ENCODE results near the gene ARMC6. TPM values are rescaled to one million over a fixed set of nuclear protein-coding genes. Genes with fewer than 3 reads are reported as not detected.

Gene ARMC6
- polyA plus RNA-seq, 3 donors, result 32.4 to 36.8 (median 34.9) TPM

DNA sequence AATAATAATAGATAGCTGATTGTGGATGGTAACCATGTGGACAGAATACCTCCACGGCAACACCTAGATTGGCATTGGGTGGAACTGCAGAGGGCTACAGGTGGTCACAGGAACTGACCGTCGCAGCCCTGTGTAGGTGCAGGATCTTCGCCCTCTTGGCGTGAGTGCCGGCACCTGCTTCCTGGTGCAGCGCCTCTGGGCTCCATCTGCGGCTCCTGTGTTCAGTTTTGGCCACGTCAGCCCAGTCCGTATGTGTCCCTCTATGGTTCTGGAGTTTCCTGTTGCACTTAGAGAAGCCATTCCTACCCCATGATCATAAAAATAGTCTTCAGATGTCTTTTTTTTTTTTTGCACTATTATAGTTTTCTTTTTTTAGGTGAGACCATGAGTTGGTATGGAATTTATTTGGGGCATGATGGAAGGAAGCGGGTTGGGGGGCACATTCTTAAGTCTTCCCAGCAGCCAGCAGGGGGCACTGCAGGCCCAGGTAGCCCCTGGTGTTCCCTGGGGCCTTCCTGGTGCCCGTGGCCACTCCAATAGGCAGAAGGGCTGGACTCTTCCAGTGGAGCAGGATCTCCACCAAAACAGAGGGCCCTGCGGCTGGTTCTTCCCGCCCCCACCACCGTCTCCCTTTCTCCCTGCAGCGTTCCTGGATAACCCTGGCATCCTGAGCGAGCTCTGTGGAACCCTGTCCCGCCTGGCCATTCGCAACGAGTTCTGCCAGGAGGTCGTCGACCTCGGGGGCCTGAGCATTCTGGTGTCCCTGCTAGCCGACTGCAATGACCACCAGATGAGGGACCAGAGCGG is 20.3 kb downstream of the ARMC6 start:
- no peak for DNase-seq (ENCODE audit: low read depth in 3 of 3, low spot score in 2 of 3)

DNA sequence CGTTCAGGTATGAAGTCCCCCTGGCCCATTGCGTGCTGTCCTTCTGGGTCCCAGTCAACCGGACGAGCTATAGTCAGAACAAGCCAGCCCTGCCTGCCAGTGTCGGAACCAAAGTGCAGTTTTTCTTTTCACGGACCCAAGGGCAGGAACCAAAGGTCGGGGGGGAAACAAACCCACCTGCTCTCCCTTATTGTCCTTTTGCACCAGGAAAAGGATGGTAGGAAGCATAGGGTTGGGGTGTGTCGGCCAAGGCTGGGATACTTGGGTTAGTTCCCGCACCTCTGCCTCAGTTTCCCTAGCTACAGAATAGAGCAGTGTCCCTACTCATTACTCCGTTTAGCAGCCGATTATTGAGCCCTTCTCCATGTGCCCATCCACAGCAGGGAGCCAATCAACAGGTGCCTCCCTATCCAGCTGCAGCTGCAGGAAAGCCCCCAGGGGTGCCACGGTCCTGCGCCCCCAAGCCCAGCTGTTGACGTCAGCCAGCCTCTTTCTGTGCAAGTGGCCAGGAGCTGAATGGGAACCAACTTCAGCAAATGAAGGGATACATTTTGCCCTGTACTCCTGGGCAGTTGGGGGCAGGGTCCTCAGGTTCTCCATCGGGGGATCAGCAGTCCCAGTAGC is 21.0 kb downstream of the ARMC6 start:
- DNase-seq (ENCODE audit: low read depth in 3 of 3, low spot score in 2 of 3), result no peak

GRCh38 chr19:19054939-19055440 is 21.6 kb downstream of the ARMC6 start:
- no peak for DNase-seq (ENCODE audit: low read depth in 3 of 3, low spot score in 2 of 3)

DNA sequence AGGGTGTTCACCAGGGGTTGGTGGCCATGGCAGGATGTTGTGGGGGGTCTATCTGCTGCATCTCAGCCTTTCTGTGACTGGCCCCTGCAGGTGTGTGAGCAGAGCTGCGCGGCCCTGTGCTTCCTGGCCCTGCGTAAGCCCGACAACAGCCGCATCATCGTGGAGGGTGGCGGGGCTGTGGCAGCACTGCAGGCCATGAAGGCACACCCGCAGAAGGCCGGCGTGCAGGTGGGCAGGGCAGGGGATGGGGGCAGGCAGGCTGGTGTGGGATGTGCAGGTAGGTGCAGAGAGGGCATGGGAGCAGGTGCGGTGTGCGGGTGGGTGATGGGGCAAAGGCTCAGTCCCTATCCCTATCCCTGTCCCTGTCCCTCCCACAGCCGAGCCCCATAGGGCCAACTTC is 22.3 kb downstream of the ARMC6 start:
- DNase-seq (ENCODE audit: low read depth in 3 of 3, low spot score in 2 of 3), result no peak

DNA sequence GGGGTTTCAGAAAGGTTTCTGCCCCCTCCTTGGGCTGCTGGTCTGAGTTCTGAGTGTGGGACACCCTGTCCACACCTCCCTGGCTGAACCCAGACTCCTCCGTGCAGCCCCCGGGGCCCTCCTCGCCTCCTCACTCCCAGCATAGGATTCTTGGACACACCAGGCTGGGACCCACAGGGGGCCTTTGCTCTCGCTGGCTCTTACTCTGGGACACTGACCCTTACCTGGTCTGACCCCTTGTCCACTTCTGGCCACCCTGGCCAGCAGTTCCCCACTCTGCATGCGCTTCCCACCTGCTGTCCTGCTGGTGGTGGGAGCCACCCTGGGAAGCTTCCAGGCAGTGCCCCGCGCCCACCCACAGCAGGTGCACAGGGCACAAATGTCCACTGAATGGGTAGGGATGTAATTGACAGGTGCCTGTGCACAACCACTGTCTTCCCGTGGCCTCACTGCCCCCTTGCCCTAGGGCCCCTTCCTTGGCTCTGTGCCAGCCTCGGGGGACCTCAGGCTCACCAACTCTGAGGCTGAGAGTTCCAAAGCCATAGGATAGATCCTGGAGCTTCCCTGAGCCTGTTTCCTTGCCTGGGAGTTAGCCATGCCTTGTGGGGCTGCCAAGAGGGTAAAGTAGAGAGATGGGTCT is 23.4 kb downstream of the ARMC6 start:
- DNase-seq (ENCODE audit: low read depth in 3 of 3, low spot score in 2 of 3), result no peak

DNA sequence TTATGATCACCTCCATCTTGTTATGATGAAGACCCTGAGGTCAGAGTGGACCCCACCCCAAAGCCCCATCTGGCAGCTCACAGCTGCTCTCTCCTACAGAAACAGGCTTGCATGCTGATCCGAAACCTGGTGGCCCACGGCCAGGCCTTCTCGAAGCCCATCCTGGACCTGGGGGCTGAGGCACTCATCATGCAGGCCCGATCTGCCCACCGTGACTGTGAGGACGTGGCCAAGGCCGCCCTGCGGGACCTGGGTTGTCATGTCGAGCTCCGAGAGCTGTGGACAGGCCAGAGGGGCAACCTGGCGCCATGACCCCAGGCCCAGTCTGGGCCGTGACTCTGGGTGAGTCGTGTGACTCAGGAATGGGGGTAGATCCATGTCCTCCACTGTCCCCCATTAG is 23.9 kb downstream of the ARMC6 start:
- no peak for DNase-seq (ENCODE audit: low read depth in 3 of 3, low spot score in 2 of 3)

DNA sequence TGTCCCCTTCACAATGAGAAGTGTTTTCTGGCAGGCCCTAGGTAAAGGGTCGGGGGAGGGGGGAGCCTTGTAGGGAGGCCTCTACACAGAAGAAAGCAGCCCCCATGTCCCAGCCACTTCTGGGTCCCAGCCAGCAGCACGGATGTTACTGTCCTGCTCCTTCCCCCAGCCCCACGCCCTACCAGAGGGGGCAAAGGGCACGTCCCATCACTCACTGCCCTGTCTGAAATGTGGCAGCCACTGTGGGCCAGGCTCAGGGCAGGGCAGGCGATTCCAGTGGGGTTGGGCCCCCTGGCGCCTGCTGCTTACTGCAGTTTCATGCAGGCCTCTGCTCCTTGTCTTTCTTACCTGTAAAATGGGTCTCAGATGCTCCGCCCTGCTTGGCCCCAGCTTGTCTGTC is 24.3 kb downstream of the ARMC6 start:
- no peak for DNase-seq (ENCODE audit: low read depth in 3 of 3, low spot score in 2 of 3)

DNA sequence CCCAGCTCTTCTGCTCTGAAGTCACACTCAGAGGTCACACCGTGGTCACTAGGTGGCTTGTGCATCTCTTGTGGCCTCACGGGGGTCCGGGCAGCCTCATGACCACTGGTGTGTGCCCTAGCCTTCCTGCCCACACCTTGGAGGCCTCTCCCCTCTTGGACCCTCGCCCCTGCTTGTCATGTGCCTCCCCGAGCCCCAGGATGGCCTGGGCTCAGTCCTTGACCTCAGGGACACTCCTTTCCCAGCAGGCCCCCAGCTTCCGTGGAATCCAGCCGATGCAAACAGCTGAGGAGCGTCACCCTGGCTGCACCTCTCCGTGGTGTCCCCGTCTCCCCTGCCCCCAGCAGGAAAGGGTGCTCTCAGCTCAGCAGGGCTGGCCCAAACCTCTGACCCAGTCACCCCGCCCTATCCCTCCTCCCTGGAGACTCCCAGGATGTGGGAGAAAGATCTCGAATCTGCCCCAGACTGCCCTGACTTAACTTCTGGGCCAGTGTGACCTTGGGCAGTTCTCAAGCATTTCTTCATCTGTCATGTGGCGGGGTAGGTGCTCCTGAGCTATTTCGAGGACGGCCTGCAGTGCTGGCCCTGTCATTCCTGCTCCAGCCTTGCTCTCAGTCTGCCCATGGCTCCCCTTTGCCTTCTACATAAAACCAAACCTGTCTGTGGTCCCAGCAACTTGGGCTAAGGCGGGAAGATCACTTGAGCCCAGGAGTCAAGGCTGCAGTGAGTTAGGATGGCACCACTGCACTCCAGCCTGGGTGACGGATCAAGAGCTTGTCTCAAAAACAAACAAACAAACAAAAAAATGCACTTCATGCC is 25.8 kb downstream of the ARMC6 start:
- no peak for DNase-seq (ENCODE audit: low read depth in 3 of 3, low spot score in 2 of 3)

DNA sequence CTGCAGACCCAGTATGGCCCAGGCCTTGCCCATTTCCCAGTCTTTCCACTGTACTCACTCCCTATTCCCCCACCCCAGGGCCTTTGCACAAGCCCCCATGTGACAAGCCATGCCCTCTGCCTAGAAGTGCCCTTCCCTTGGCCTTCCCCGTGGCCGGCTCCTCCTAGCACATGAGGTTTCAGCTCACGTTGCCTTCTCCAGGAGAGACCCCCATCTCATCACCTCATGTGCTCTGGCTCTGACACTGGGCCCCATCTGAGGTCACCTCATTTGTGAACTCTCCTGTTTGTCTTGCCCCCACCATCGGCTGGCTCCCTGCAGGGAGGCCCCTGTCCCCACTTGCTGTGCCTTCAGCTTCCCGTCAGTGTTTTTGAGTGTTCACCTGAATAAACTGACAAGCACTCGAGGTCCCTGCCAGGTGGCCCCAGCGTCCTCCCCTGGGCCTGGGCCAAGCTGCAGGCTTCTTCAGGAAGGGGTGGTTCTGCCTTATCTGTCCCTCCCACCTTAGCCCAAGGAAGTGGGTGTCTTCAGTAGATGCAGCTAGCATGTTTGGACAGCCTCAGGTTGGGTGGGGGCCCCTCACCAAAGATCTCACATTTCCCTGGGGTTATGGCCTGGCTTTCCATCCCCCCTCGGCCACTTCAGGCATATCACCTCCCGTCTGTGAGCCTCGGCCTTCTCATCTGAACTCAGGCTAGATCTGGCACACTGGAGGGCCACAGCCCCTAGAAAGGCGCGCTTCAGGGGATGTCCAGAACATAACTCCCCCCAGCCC is 26.6 kb downstream of the ARMC6 start:
- no peak for DNase-seq (ENCODE audit: low read depth in 3 of 3, low spot score in 2 of 3)

GRCh38 chr19:19061506-19061905 is 28.1 kb downstream of the ARMC6 start:
- DNase-seq (ENCODE audit: low read depth in 3 of 3, low spot score in 2 of 3), result no peak

DNA sequence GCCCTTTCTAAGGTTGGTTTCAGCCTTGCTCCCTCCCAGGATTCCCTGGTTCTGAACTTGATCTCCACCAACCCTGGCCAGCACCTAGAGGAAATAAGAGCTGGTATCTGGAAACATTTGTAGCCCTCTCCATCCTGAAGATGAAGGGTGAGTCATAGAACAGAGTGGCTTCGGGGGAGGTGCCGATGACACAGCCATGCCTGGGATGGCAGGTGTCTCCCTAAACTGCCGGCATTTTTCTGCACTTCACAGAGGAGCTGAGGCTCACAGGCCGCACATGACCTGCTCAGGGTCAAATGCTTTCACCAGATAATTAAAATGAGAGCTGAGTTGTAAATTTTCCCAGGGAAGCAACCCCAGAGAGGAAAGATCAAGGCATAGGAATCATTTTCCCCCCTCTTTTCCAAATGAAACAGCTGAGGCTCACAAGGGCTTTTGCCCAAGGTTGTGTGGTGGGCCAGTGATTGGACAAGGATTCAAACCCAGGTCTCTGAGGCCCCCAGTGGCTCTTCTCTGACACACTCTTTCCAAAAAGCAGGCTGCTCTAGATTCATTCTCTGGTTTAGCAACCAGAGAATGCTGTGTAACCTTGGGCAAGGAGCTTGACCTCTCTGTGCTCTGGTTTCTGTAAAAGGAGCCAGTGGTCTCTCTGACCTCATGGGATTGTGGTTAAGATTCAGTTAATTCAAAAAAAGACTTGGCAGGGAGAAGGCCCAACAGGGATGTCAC is 29.2 kb downstream of the ARMC6 start:
- DNase-seq (ENCODE audit: low read depth in 3 of 3, low spot score in 2 of 3), result peak in 1 of 3 donors; percentile 32

DNA sequence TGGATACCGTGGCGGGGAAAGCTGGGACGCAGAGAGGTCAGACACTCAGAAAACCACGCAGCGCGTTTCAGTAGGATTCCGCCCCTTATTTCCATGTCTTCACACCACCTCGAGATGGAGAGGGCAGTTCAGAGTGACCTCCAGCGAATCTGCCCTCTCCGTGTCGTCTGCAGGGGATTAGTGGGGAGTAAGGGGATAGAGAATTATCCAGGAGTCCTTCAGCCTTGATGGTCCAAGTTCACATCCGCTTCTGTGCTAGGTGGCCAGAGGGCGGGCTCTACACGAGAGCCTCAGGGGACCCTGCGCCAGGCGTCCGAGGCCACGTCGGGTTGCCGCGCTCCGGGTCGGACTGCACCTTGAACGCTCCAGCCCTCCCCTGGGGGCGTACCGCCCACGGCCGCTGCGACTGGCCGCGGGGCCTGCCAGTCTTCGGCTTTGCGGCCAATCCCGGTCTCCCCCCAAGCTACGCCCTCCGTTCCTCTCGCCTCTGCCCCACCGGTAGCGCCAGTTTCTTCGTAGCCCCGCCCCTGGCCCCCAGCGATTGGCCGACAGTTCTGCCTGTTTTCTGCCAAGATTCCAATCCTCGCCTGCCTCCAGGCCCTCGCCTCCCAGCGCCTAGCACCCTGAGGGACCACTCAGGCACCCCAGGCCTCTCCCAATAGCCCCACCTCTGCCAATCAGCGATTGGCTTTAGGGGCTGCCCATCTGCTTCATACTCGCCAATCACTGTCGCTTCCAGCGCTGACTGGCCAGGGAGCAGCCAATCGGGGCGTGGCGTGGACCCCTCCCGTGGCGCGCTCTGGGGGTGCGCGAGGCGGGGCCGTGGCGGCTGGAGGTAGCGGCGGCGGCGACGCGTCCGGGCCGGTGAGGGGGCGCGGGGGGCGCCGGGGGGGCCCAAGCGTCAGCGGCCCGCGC is 30.0 kb downstream of the ARMC6 start, which contains the start of gene SLC25A42:
TSS of gene SLC25A42 (plus strand) at position 812 of the 915 bp plus-strand sequence. CDS start 32,131 bp downstream, outside the sequence.
- peak; percentile 97 to 99 (median 97) for DNase-seq (ENCODE audit: low read depth in 3 of 3, low spot score in 2 of 3)

DNA sequence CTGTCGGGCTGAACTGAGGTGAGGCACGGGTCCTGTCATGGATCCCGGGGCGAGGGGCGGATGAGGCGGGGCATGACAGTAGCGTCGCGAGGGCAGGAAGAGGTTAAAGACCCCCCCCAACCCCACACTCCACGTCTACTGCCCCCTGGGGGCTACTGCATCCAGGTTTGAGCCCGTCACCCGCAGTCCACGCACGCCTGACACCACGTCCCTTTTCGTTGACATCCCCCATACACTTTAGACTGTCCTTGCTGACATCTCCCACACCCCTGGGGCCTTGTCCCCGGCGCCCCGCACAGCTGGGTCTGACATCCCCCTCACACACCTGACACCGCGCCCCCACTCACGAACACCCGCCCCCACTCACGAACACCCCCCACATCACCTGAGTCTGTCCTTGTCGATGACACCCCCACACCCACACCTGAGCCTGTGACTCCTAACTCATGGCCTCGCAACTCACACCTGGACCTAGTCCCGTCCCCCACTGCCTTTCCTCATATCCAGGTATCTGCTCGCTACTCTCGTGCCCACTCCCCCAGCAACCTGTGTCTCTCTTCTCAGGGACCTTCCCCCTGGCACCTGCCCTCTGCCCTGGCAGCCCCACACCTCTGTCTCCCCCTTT is 30.8 kb downstream of the ARMC6 start:
- no peak for DNase-seq (ENCODE audit: low read depth in 3 of 3, low spot score in 2 of 3)

DNA sequence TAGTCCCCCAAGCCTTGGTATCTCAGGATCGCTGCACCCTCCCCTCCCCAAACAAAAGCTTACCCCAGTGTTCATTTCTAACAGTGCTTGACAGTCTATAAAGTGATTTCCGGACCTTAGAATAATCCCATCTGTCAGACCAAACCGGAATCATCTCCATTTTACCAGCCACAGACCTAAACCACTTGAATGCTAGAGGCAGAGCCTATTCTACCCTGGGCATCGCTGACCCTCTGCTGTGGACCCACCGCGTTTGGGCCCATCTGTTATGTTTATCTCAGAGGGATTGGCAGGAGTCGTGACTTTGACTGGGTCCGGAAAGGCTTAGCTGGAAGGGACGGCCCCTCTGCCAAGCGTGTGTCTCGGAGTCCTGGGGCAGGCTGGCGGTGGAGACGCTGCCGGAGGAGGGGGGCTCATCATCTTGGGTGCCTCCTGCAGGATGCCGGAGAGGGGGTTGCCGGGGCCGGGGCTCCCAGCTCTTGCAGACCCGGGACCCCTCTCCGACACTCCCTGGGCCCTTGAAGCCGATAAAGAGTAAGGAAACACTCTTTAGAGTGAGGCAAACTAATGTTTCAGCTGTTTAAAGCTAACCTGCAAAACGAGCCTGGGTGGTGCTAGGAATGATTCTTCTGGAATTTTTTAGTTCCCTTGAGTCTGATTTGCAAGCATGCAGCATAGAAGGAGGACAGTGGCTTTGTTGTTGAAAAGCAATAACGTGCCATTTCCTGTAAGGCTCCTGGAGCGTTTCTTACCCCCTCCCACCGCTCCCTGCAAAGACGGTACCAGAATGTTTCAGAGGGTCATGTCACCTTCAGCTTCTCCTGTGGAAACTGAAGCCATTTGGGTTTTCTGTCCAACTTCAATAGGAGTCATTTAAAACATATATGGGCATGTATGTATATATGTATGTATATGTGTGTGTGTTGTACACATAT is 31.7 kb downstream of the ARMC6 start:
- no peak for DNase-seq (ENCODE audit: low read depth in 3 of 3, low spot score in 2 of 3)

GRCh38 chr19:19067276-19068072 is 34.1 kb downstream of the ARMC6 start:
- no peak for DNase-seq (ENCODE audit: low read depth in 3 of 3, low spot score in 2 of 3)

Measured in right renal cortex interstitium (tissue), 3 donors.